Left hindlimb (tissue), 1 donor: ENCODE results near the gene GIPC3.

Experiments
- DNase-seq: peaks from one replicate; pipeline ENCODE4 v3.0.0-alpha.2; 2018

The GIPC3 gene, protein sequence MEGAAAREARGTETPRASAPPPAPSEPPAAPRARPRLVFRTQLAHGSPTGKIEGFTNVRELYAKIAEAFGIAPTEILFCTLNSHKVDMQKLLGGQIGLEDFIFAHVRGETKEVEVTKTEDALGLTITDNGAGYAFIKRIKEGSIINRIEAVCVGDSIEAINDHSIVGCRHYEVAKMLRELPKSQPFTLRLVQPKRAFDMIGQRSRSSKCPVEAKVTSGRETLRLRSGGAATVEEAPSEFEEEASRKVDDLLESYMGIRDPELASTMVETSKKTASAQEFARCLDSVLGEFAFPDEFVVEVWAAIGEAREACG

DNA sequence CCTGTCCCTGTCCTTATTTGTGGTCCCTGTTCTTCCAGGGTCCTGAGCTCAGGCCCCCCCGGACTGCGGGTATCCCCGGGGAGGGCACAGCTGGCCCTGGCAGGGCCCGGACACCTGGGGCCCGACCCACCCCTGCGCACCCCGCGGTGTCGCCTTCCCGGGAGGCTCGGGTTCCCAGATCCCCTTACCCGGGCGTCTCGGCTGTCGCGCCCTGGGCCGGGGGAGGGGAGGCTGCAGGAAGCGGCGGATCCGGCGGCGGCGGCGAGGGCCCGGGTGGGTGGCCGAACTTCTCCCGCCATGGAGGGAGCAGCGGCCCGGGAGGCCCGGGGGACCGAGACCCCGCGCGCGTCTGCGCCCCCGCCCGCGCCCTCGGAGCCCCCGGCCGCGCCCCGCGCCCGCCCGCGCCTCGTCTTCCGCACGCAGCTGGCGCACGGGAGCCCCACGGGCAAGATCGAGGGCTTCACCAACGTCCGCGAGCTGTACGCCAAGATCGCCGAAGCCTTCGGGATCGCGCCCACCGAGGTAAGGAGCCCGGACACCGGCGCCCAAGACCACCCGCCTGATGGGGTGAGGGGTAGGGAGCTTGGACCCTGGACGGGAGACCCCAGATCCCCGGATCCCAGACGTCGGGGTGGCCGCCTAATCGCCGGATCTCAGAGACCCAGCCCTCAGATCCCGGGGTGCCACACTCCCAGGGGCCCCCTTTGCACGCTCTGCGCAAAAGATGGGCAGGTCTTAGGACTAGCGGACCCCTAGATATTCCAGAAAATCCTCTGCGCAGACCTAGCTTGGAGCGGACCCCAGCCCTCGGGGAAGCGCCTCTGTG is at the start of gene GIPC3:
Gene GIPC3 (plus strand): TSS at position 178 of the 826 bp plus-strand sequence. CDS start 120 bp downstream, at position 298.
- no peak for DNase-seq

DNA sequence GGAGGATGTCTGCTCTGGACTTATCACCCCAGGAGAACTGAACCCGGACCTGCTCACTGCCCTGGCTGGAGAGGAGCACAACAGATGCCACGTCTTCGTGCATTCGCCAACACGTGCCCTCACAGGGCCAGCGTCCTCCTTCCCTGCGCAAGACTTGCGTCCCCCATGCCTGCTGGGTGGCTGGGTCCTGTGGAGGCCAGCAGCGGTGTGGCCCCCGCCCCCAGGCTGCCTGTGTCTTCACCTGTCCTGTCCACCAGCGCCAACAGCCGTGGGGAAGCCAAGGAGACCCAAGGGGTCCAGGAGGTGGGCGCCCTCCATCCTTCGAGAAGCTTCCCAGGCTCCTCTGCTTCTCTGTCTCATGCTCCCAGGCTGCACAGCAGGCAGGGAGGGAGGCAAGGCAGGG is 49.7 kb upstream of the GIPC3 start:
- no peak for DNase-seq

DNA sequence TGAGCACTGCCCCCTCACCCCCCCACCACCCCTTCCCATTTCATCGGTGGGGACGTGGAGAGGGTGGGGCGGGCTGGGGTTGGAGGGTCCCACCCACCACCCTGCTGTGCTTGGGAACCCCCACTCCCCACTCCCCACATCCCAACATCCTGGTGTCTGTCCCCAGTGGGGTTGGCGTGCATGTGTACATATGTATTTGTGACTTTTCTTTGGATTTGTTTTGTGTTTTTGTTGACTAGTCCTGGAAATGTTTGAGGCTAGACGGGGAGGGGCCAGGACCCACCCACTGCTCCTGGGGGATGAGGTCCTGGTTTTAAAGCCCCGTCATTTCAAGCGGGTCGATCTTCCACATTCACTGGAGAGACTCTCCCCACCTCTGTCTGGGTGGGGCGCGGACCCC is 49.3 kb upstream of the GIPC3 start:
- no peak for DNase-seq

DNA sequence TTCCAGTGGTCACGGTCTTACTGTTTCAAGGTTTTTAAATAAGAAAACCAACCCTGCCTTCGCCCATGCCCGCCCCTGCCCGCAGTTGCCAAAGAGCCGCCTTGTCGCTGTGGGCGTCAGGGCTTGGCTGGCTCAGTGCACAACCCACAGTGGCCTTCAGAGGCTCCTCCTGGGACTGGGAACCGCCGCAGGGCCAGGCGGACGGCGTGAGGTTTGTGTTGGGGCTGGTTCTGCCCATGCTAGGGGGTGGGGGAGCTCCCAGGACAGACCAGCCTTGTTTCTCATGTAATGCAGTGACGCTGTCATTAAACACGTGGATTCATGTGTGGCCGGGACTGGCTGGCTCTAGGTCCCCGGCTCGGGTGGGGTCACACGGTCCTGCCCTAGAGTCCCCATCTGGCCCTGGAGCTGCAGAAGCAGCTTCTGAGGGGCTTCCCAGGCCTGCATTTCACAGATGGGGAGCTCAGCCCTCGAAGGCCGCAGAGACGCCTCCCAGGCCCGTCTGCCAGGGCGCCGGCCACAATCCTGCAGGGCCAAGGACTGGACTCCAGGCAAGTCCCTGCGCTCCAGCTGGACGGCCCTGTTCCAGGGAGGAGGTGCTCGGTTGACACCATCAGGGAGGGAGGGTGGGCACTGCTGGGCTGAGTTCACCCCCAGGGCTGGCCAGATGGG is 48.7 kb upstream of the GIPC3 start:
- DNase-seq, result peak; percentile 83

DNA sequence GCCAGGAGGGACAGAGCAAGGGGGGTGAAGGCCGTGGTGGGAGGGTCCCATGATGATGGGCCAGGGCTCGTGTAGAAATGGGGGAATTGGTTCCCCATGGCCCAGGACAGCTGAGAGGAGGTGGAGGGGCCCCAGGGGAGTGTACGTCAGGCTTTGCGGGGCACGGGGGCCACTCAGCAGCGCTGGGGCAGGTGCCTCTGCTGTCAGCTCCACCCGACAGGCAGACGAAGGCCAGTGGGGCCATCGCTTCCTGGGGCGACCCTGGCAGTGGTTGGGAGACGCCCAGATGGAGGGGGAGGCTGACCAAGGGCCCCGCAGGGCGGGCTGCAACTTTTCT is 48.2 kb upstream of the GIPC3 start:
- DNase-seq, result no peak

DNA sequence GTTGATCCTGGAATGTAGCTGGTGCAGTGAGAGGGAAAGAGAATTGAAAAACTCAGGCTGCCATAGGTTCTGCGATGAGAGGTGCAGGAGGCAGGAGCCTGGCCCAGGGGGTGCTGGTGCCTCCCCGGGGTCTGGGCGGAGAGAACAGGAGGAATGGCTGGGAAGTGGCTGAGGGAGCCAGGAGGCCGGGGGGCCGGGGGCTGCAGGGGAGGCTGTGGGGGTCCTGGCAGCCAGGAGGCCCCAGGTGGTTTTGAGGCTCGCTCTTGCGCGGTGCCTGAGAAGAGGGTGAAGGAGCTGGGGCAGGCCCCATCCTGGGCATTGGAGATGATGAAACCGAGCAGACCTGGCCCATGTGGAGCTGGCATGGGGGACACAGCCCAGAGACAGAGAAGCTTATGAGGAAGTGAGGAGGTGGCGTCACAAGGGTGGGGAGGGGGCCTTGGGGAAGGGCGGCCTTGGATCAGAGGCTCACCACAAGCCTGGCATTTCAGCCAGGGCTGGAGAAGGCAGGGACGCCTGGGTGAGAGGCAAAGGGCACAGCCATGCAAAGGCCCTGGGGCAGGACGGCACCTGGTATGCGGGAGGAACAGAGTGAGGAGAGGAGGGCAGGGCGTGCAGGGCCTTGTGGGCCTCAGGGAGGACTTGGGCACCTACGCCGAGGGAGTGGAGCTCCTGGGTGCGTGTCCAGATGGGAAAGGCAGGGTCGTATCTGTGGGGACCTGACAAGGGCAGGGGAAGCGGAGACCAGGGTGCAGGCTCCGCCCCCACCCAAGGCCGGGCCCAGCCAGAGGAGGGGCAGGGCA is 47.6 kb upstream of the GIPC3 start:
- DNase-seq, result no peak

DNA sequence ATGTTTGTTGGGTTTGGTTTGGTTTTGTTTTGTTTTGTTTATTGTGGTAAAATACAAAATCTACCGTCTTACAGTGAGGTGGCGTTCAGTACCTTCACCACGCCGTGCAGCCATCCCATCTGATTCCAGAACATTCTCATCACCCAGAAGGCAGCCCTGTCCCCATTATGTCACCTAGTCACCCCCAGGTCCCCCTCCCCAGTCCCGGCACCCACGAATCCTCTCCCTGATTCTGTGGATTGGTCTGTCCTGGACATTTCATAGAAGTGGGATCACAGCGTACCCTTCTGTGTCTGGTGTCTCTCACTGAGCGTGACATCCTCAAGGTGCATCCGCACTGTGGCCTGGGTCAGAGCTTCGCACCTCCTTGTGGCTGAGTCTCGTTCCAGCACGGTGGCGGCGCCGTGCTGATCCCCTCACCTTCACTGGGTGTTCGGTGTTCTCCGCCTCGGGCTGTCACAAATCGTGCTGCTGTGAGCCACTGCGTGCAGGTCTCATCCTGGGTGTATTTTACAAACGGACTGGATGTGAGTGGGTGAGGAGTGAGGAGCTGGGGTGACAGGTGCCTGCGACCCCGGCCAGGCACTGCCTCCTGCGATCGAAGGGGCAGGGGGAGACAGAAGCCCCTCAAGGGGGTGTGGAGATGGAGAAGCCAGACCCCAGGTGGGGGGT is 46.9 kb upstream of the GIPC3 start:
- DNase-seq, result no peak

DNA sequence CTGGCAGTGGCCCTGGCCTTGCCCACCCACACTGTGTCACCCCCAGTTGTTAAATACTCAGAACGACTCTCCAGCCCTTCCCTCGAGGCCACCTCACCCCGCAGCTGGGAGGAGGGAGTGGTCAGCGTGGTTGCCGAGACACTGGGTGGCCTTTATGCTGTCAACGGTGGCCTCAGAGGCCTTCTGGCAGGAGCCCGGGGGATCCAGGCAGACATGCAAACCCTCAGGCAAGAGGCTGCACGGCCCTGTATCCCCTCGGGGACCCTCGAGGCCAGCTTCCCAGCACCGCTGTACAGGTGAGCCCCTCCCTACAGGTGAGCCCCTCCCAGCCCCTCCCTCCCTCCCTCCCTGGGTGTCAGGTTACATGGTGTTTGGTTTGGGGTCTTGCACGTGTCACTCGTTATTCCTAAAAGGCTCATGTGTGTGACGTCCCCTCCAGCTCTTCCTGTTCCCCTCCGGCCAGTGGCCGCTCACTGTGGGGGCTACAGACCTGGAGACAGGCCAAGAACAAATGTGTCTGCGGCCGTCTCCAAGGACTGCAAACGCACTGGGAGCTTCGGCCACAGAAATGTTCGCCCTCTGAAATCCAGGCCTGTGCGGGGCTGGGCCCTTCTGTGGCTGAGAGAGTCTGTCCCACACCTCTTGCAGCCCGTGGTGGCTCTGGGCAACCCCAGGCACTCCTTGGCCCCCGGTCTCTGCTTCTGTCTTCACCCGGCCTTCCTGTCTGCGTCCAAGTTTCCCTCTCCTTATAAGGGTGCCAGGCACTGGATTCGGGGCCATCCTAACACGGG is 46.1 kb upstream of the GIPC3 start, which contains the start of gene TEKTIP1:
Gene TEKTIP1 (plus strand): TSS at position 210 of the 791 bp plus-strand sequence. CDS start 4 bp downstream, at position 214.
- no peak for DNase-seq

DNA sequence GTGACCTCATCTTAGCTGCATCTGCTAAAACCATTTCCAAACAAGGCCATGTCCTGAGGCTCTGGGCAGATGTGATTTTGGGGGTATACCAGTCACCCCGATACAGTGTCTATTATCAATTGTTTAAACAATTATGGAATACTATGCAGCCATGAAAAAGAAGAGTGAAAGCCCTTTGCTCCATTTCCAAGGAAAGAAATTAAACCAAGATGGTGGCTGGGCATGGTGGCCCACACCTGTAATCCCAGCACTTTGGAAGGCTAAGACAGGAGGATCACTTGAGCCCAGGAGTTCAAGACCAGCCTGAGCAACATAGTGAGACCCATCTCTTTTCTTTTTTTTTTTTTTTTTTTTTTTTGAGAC is 45.5 kb upstream of the GIPC3 start:
- no peak for DNase-seq

DNA sequence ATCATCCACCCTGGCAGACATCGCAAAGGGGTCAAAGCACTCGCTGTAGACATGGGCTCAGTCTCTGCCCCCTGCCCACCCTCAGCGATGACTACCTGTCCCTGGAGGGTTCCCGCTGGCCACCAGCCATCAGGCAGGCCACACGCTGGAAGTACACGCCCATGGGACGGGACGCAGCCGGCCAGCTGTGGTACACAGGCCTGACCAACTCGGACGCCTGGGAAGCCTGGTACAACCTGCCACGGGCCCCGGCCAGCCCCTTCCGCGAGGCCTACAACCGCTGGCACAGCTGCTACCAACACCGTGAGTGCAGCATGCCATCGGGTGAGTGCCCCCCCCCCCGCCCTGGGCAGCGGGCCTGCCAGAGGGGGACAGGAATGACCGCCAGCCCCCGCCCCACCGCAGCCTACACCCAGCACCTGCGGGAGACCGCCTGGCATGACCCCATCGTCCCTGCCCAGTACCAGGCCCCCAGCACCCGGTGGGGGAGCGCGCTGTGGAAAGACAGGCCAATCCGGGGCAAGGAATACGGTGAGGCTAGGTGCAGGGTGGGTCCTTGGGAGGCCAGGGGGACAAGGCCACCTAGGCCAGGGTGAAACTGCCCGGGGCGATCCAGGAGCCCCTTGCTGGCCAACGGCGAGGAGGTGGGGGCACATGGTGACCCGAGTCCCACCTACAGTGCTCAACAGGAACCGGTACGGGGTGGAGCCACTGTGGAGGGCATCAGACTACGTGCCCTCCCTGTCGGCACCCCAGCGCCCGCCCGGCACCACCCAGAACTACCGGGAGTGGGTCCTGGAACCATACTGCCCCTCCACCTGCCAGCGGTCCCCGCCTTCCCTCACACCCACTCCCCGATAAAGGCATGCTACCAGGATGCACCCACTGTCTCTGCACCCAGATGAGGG is 41.9 kb upstream of the GIPC3 start:
- no peak for DNase-seq

DNA sequence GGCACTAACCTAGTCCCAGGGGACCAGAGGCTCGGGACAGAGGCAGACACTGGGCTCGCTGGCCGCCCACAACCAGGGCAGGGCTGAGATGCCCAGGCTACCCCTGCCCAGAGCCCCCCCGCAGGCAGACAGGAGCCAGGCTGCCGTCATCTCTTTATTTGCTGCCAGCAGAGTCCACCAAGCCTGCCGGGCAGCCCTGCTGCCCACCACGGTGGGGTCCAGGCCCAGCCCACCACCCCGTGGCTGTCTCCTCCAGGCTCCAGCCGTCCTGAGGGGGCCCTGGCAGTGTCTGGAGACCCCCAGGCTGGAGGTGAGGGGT is 41.3 kb upstream of the GIPC3 start:
- DNase-seq, result no peak

DNA sequence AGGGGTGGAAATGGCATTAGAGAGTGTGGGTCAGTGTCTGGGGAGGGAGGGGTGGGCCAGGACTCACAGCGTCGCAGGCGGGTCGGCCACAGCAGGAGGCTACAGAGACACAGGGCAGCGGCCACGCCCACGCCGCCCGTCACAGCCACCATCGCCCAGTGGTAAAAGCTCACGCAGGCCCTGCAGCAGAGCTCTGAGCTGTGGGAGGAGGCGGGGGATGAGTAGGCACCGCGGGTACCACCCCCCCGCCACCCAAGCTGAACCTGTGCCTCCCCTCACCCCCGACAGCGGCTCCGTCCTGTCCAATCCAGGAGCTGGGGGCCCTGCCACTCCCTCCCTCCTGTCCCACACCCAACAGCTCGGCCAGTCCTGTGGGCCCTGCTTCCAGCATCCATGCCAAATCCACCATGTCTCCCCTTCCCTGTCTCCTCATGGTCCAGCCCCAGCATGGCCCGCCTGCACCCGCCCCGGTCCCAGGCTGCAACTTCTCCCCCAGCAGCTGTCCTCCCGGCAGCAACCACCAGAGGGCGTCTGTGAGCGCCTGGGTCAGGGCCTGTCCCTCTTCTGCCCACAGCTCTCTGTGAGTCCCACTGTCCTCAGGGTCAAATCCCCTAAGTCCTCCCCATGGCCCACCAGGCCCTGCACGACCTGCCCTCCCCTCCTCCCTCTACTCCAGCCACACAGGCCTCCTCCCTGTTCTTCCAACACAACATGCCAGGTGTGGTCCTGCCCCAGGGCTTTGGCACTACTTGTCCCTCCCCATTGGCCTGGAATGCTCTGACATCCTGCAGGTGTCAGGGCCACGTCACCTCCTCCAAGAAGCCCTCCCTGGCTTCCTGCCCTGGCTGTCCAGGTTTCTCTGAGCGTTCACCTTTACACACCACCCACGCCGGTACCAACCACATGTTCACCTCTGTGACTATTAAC is 40.3 kb upstream of the GIPC3 start:
- no peak for DNase-seq

DNA sequence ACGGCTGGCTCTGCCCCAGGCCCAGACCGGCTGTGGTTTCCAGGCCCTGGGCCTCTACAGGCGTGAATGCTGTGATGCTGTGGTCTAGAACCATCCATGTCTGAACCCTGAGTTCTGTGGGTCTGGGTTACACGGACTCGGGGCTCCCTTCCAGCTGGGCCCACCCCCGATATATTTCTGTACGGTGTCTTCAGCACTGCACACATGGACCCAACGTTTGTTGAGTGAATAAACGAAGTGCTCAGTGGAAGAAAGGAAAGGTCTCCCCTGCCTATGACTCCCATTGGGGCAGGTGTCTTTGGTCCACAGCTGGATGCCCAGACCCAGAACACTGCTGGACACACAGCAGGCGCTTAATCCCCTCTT is 39.6 kb upstream of the GIPC3 start:
- DNase-seq, result no peak

DNA sequence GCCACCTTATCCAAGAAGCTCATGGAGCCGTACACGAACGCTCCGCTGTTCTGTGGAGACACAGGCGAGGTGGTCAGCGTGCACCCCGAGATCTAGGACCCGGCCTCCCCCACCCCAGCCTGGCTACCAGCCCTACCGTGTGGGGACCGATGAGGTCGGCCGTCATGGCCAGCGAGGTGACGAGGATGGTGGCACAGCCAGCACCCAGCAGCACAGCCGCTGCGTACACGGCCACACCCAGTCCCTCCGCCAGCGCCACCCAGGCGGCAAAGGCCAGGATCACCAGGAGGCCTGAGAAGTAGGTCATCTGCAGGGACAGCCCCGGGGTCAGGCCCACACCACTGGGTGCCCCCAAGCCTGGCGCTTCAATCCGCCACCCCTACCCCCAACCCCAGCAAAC is 39.2 kb upstream of the GIPC3 start:
- no peak for DNase-seq

DNA sequence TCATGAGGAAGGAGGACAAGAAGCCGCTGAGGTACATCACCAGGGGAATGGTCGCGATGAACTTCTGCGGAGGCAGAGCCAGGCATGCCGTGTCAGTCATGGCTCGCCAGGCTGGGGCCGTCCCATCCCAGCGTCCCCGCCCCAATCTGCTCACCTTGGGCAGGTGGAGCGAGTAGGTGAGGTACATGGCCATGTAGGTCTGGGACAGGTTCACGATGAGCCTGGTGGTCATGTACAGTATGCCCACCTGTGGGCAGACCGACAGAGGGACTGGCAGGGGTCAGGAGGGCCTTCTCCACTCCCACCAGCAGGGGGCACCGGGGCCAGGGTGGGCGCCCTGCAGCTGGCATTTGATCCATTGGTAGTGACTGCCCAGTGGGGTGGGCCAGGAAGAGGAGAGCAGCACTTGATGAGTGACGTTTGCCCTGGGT is 38.0 kb upstream of the GIPC3 start:
- no peak for DNase-seq

DNA sequence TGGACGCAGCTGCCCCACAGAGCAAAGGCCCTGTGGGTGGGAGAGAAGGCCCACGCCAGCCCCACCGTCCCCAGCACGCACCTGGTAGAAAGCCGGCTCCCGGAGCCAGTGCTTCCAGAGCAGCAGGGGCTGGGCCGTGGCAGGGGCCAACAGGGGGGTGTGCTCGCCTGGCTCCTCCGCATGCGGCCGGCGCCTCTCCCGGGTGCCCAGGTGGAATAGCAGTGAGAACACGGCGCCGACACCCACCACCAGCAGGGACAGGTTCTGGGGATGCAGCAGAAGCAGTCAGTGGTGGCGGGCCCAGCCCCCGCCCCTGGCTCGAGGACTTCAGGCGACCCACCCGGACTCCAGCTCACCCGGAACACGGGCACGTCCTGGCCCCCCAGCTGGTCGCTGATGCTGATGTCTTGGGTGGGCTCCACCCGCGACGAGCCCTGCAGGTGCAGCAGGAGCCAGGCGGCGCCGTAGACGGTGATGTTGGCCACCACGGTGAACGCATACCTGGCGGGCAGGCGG is 37.5 kb upstream of the GIPC3 start:
- DNase-seq, result no peak

DNA sequence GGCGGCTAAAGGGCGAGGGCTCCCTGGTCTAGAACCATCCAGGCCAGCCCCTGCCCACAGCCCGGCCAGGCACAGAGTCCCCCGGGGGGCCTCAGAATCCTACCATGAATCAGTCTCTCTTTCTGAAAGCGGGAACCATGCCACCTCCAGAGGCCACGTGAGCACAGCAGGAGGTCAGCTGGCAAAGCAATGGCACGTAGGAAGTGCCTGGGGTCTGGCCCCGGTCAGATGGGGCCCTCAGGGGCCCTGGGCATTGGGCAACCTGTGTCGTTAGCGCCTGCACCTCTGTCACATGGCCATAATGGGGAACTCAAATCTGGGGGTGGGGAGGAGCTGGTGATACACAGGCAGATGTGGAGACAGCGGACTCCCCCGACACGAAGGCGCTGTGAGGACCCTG is 36.7 kb upstream of the GIPC3 start:
- no peak for DNase-seq

DNA sequence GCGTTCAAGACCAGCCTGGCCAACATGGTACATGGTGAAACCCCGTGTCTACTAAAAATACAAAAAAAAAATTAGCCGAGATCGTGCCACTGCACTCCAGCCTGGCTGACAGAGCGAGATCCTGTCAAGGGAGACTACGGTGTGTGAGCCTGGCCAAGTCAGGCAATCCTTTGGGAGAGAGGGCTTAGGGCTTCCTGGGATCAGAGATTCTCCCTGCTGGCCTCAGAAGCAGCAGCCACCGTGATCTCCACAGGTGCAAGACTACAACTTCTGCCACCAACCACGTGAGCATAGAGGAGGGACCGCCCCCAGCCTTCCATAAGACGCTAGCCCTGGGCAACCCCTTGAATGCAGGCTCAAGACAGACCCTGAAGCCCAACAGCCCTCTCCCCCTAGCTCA is 35.5 kb upstream of the GIPC3 start:
- no peak for DNase-seq
